PC-3 (cell line): Measurements from ENCODE around the gene KRTAP9-9. TPM values are rescaled to one million over a fixed set of nuclear protein-coding genes. Genes with fewer than 3 reads are reported as not detected.
"Not testable (repeated sequence)": the region's sequence is repeated elsewhere in the genome, so short reads cannot be mapped to it uniquely, and the experiment has no call there.

Source experiments
- ATAC-seq: fragments of 200-7000 bp; cut with Tn5 transposase; 2 replicates; pipeline ENCODE4 v1.9.1; 2020; ENCODE audit warnings: mild to moderate bottlenecking, moderate library complexity
- BruUV-seq: library from RNA; stranded (reverse); fragments of 400-500 nt; replicated peaks from 2 replicates; lab custom pipeline; 2021; lab: Mats Ljungman, UMichigan
- CTCF ChIA-PET: fragments of 300-600 bp; sonication (Branson Sonifier 250); formaldehyde crosslinking; loops from one replicate; lab custom pipeline; 2022; ENCODE audit warnings: antibody characterized with exemption; lab: Charles Lee
- POLR2A ChIA-PET: fragments of 300-600 bp; sonication (Branson Sonifier 250); formaldehyde crosslinking; loops from one replicate; lab custom pipeline; 2022; ENCODE audit warnings: antibody characterized with exemption; ENCODE audit not compliant: unreplicated experiment; lab: Charles Lee
- DNase-seq: peaks from one replicate; pipeline ENCODE4 v3.0.0-alpha.2; 2015
- H2AFZ ChIP-seq: fragments of 300-600 bp; sonication (generic); 2 replicates; pipeline ENCODE4 v1.6.0; 2016; ENCODE audit warnings: antibody characterized with exemption, low read length
- H3F3A ChIP-seq: fragments of 300-600 bp; sonication (generic); one replicate; pipeline ENCODE4 v1.6.0; 2017; ENCODE audit warnings: antibody characterized with exemption, low read length, control low read depth, mild to moderate bottlenecking; ENCODE audit not compliant: unreplicated experiment
- H3K27ac ChIP-seq: fragments of 300-600 bp; sonication (generic); 2 replicates; pipeline ENCODE4 v1.5.1; 2016; ENCODE audit warnings: mild to moderate bottlenecking, low read length
- H3K27me3 ChIP-seq: fragments of 300-600 bp; sonication (generic); 2 replicates; pipeline ENCODE4 v1.6.1; 2016; ENCODE audit warnings: low read length, mixed read lengths
- H3K36me3 ChIP-seq: fragments of 300-600 bp; sonication (generic); 2 replicates; pipeline ENCODE4 v1.6.1; 2016; ENCODE audit warnings: low read depth, mixed run types, low read length, mixed read lengths
- H3K4me1 ChIP-seq: fragments of 300-600 bp; sonication (generic); 2 replicates; pipeline ENCODE4 v1.5.1; 2016; ENCODE audit warnings: low read length; ENCODE audit not compliant: insufficient read depth
- H3K4me2 ChIP-seq: fragments of 300-600 bp; sonication (generic); 2 replicates; pipeline ENCODE4 v1.6.0; 2016; ENCODE audit warnings: low read length
- H3K4me3 ChIP-seq: fragments of 300-600 bp; sonication (generic); 2 replicates; pipeline ENCODE4 v1.5.1; 2016; ENCODE audit warnings: mild to moderate bottlenecking, low read length, mixed read lengths
- H3K79me2 ChIP-seq: fragments of 300-600 bp; sonication (generic); 2 replicates; pipeline ENCODE4 v1.6.1; 2017; ENCODE audit warnings: low read length, mixed read lengths
- H3K9ac ChIP-seq: fragments of 300-600 bp; sonication (generic); 2 replicates; pipeline ENCODE4 v1.6.0; 2016; ENCODE audit warnings: mild to moderate bottlenecking, low read length
- H3K9me2 ChIP-seq: fragments of 300-600 bp; sonication (generic); replicated peaks from 2 replicates; pipeline ENCODE4 v1.6.1; 2016; ENCODE audit warnings: mixed run types, low read length, mixed read lengths
- H3K9me3 ChIP-seq: fragments of 300-600 bp; sonication (generic); 2 replicates; pipeline ENCODE4 v1.6.1; 2016; ENCODE audit warnings: low read length, mixed read lengths
- H4K20me1 ChIP-seq: fragments of 300-600 bp; sonication (generic); 2 replicates; pipeline ENCODE4 v1.6.1; 2016; ENCODE audit warnings: low read length, mixed read lengths
- CTCF ChIP-seq: fragments of 300-600 bp; sonication (generic); conservative IDR thresholded peaks from 2 replicates; pipeline ENCODE4 v1.5.1; 2017; ENCODE audit warnings: antibody characterized with exemption, low read depth, mild to moderate bottlenecking, low read length
- EZH2 ChIP-seq: fragments of 300-600 bp; sonication (generic); IDR thresholded peaks from one replicate; pipeline ENCODE4 v1.6.1; 2017; ENCODE audit warnings: antibody characterized with exemption, mild to moderate bottlenecking, low read length; ENCODE audit not compliant: unreplicated experiment
- EZH2phosphoT487 ChIP-seq: fragments of 300-600 bp; sonication (generic); IDR thresholded peaks from 2 replicates; pipeline ENCODE4 v1.6.1; 2018; ENCODE audit warnings: mild to moderate bottlenecking, antibody characterized with exemption, low read length, borderline replicate concordance
- intact Hi-C: fragments of 100-400 bp; cut with micrococcal nuclease; formaldehyde crosslinking; loops from 2 replicates; pipeline ENCODE4 v1.9.0; 2023
- total RNA-seq: library from RNA; depleted of rRNA; stranded (reverse); fragments of >200 nt; gene quantifications from 2 replicates; pipeline ENCODE4 v1.2.3, GENCODE V29; 2014

KRTAP9-9 gene
- total RNA-seq, 1 experiment from 2014 or later: not detected

- POLR2A ChIA-PET: no interaction called here
- H3K9ac ChIP-seq: no peak overlapping the region
- H2AFZ ChIP-seq: no peak overlapping the region
- TF ChIP-seq EZH2 (no peak), CTCF (no peak), EZH2phosphoT487 (no peak)
- ATAC-seq (no peak), DNase-seq (no peak)
- H3K27me3 ChIP-seq: no peaks in the 10 kb centered on the region
- H4K20me1 ChIP-seq: no peaks in the 10 kb centered on the region
- no peaks in the 10 kb centered on the region for H3K36me3 ChIP-seq
- H3K9me3 ChIP-seq: no peaks in the 10 kb centered on the region
- H3K4me3 ChIP-seq: no peak overlapping the region
- no peaks in the 10 kb centered on the region for H3K4me1 ChIP-seq
- no peaks in the 10 kb centered on the region for H3K9me2 ChIP-seq
- CTCF ChIA-PET: no interaction called here
- H3K27ac ChIP-seq: no peak overlapping the region
- no peaks in the 10 kb centered on the region for H3F3A ChIP-seq
- no peaks in the 10 kb centered on the region for H3K79me2 ChIP-seq
- H3K4me2 ChIP-seq: no peak overlapping the region
- no TSS peak for BruUV-seq
- intact Hi-C loops: no loop called here
These were observed 12.5 kb downstream of the KRTAP9-9 start for GRCh38 chr17:41267711-41268110.

- POLR2A ChIA-PET, H3K9me3 ChIP-seq, DNase-seq, BruUV-seq, intact Hi-C loops, H3F3A ChIP-seq, H2AFZ ChIP-seq, H3K4me3 ChIP-seq, H3K79me2 ChIP-seq, H3K4me1 ChIP-seq, H3K9ac ChIP-seq, H3K27me3 ChIP-seq, H3K4me2 ChIP-seq, ATAC-seq, H3K9me2 ChIP-seq, CTCF ChIA-PET, H3K27ac ChIP-seq, H4K20me1 ChIP-seq, H3K36me3 ChIP-seq: not testable (repeated sequence)
These were observed 16.1 kb downstream of the KRTAP9-9 start for GRCh38 chr17:41271323-41271722.

- DNase-seq (no peak), ATAC-seq (no peak)
- no peaks in the 10 kb centered on the region for H3K27me3 ChIP-seq
- TF ChIP-seq EZH2 (no peak), CTCF (no peak), EZH2phosphoT487 (no peak)
- H3F3A ChIP-seq: no peaks in the 10 kb centered on the region
- H2AFZ ChIP-seq: no peak overlapping the region
- no peaks in the 10 kb centered on the region for H3K9me3 ChIP-seq
- no peak overlapping the region for H3K27ac ChIP-seq
- CTCF ChIA-PET: no interaction called here
- H3K9me2 ChIP-seq: no peaks in the 10 kb centered on the region
- BruUV-seq: no TSS peak
- no peak overlapping the region for H3K9ac ChIP-seq
- no peaks in the 10 kb centered on the region for H3K79me2 ChIP-seq
- intact Hi-C loops: no loop called here
- H4K20me1 ChIP-seq: no peaks in the 10 kb centered on the region
- no peaks in the 10 kb centered on the region for H3K36me3 ChIP-seq
- POLR2A ChIA-PET: no interaction called here
- H3K4me3 ChIP-seq: no peak overlapping the region
- H3K4me1 ChIP-seq: no peaks in the 10 kb centered on the region
- no peak overlapping the region for H3K4me2 ChIP-seq
These were observed 16.7 kb downstream of the KRTAP9-9 start for GRCh38 chr17:41271858-41272257.

GRCh38 chr17:41275648-41276190 lies 20.5 kb downstream of the KRTAP9-9 start, which contains the start of gene KRTAP9-7:
Gene KRTAP9-7 (plus strand): TSS chr17:41275698. CDS start chr17:41275698, 0 bp downstream.
- ATAC-seq, DNase-seq, H3K9me2 ChIP-seq, H3F3A ChIP-seq, intact Hi-C loops, H3K4me2 ChIP-seq, H2AFZ ChIP-seq, H3K36me3 ChIP-seq, H3K27ac ChIP-seq, H3K27me3 ChIP-seq, BruUV-seq, H3K4me3 ChIP-seq, H3K79me2 ChIP-seq, CTCF ChIA-PET, H3K4me1 ChIP-seq, H3K9me3 ChIP-seq, POLR2A ChIA-PET, H4K20me1 ChIP-seq, H3K9ac ChIP-seq: not testable (repeated sequence)
